Smooth muscle cell (in vitro differentiated cells): ENCODE measurements around the gene SCAMP2. TPM values are rescaled to one million over a fixed set of nuclear protein-coding genes. Genes with fewer than 3 reads are reported as not detected.

Experiments
- DNase-seq: peaks from one replicate; lab custom pipeline; 2025; ENCODE audit not compliant: unreplicated experiment; lab: John Stamatoyannopoulos, UW
- H2AFZ ChIP-seq: fragments of 200-600 bp; sonication (generic); 2 replicates; pipeline ENCODE4 v1.6.0; 2016; ENCODE audit warnings: antibody characterized with exemption, low read depth, mild to moderate bottlenecking
- H3F3A ChIP-seq: fragments of 200-600 bp; sonication (generic); 2 replicates; pipeline ENCODE4 v1.6.0; 2017; ENCODE audit warnings: antibody characterized with exemption, low read depth
- H3K27ac ChIP-seq: fragments of 200-600 bp; sonication (generic); 2 replicates; pipeline ENCODE4 v1.5.1; 2016; ENCODE audit warnings: low read depth, mild to moderate bottlenecking
- H3K27me3 ChIP-seq: fragments of 200-600 bp; sonication (generic); 2 replicates; pipeline ENCODE4 v1.6.1; 2016; ENCODE audit warnings: low read depth, mild to moderate bottlenecking
- H3K36me3 ChIP-seq: fragments of 200-600 bp; sonication (generic); 2 replicates; pipeline ENCODE4 v1.5.1; 2016; ENCODE audit warnings: low read depth
- H3K4me1 ChIP-seq: fragments of 200-600 bp; sonication (generic); 2 replicates; pipeline ENCODE4 v1.5.1; 2016; ENCODE audit warnings: low read depth
- H3K4me2 ChIP-seq: fragments of 200-600 bp; sonication (generic); 2 replicates; pipeline ENCODE4 v1.6.0; 2016; ENCODE audit warnings: mild to moderate bottlenecking
- H3K4me3 ChIP-seq: fragments of 200-600 bp; sonication (generic); 2 replicates; pipeline ENCODE4 v1.5.1; 2016; ENCODE audit warnings: mild to moderate bottlenecking
- H3K79me2 ChIP-seq: fragments of 200-600 bp; sonication (generic); 2 replicates; pipeline ENCODE4 v1.6.0; 2016; ENCODE audit warnings: low read depth, mild to moderate bottlenecking
- H3K9ac ChIP-seq: fragments of 200-600 bp; sonication (generic); 2 replicates; pipeline ENCODE4 v1.6.0; 2016; ENCODE audit warnings: low read depth
- H3K9me3 ChIP-seq: fragments of 200-600 bp; sonication (generic); replicated peaks from 2 replicates; pipeline ENCODE4 v1.5.1; 2016; ENCODE audit warnings: low read depth
- H4K20me1 ChIP-seq: fragments of 200-600 bp; sonication (generic); 2 replicates; pipeline ENCODE4 v1.6.0; 2016; ENCODE audit warnings: low read depth
- CTCF ChIP-seq: fragments of 200-600 bp; sonication (generic); IDR thresholded peaks from 2 replicates; pipeline ENCODE4 v1.5.1; 2017; ENCODE audit warnings: borderline replicate concordance, mild to moderate bottlenecking, antibody characterized with exemption; ENCODE audit not compliant: insufficient read depth, poor library complexity, severe bottlenecking
- WGBS: methylation state at CpG from one replicate; pipeline ENCODE4 v1.1.7; 2016; ENCODE audit warnings: low lambda C conversion rate; 5-methylcytosine and 5-hydroxymethylcytosine counted together
- polyA plus RNA-seq: library from polyadenylated mRNA; unstranded; fragments of >200 nt; fragmentation: Nextera tagmentation; extraction: Ambion mirVana; gene quantifications from 2 replicates; pipeline ENCODE4 v1.2.1, GENCODE V29; 2016
- total RNA-seq: library from RNA; depleted of rRNA; stranded (reverse); fragments of >200 nt; gene quantifications from 2 replicates; pipeline ENCODE4 v1.2.3, GENCODE V29; 2014

Gene SCAMP2
- total and polyA plus RNA-seq, 2 experiments from 2014 or later = 55.5 to 80.3 TPM

DNA sequence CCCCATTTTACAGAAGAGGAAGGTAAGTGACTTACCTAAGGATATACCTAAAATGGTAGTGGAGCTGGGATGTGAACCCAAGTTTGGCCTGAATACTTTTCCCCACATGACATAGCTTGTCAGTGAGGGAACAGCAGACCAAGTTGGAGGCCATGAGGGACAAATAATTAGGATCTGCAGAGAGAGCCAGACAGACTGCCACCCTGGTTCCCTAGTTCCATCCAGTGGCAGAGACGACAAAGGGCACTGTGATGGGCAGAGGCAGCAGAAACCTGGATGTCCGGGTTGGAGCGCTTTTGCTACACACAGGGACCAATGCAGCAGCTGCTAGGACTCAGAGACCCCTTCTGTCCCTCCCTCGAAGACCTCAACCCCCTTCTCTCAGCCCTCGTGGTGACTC, 45.6 kb downstream of the SCAMP2 start:
- TF ChIP-seq CTCF = no peak
- DNase-seq = no peak
- Histone ChIP-seq H3K9me3 (no peaks in the 10 kb centered on the region), H3K79me2 (no peaks in the 10 kb centered on the region), H3K4me2 (no peak overlapping the region), H3K36me3 (no peaks in the 10 kb centered on the region), H3K9ac (no peak overlapping the region), H3K27me3 (peaks cover 55% of the 10 kb centered on the region), H3K4me1 (peaks cover 3% of the 10 kb centered on the region), H2AFZ (no peak overlapping the region), H3K4me3 (no peak overlapping the region), H3F3A (no peaks in the 10 kb centered on the region), H3K27ac (no peak overlapping the region), H4K20me1 (no peaks in the 10 kb centered on the region)
- 73% methylated on average over 5 of the region's 5 CpGs for WGBS

DNA sequence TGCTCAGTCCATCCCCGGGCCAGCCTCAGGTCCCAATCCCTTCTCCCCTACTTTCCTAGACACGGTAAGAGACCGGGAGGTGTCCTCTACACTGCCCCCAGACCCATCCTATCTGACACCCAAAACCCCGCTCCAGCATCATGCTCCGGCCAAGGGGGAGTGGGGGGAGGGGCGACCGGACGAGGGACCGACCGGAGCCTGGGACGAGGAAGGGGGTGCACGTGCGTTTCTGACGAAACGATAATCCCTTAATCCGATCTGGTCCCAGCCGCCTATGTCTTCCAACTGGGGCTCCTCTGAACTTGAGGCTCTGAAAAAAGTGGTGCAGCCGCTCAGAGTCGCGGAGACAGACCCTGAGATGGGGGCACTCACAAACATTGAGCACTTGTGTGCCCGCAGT, 46.2 kb downstream of the SCAMP2 start:
- H3K9me3 ChIP-seq = no peaks in the 10 kb centered on the region
- H3K27me3 ChIP-seq = peaks cover 55% of the 10 kb centered on the region
- H3K4me2 ChIP-seq = no peak overlapping the region
- no peaks in the 10 kb centered on the region for H3K36me3 ChIP-seq
- H4K20me1 ChIP-seq = no peaks in the 10 kb centered on the region
- H3K9ac ChIP-seq = no peak overlapping the region
- H3K4me3 ChIP-seq = no peak overlapping the region
- no peak for DNase-seq
- H3F3A ChIP-seq = no peaks in the 10 kb centered on the region
- WGBS = 57% methylated on average over 15 of the region's 21 CpGs
- H3K79me2 ChIP-seq = no peaks in the 10 kb centered on the region
- H3K4me1 ChIP-seq = peaks cover 3% of the 10 kb centered on the region
- H2AFZ ChIP-seq = no peak overlapping the region
- TF ChIP-seq CTCF = no peak
- H3K27ac ChIP-seq = no peak overlapping the region

GRCh38 chr15:74826364-74826819, 46.8 kb downstream of the SCAMP2 start, which contains the start of gene CPLX3:
CPLX3 (plus strand) TSS chr15:74826627; CDS start chr15:74826704, 77 bp downstream.
- Histone ChIP-seq H3K4me2 (peak within 1 kb of the TSS; percentile 67), H3K36me3 (no peaks in the 10 kb centered on the region), H3F3A (no peaks in the 10 kb centered on the region), H3K9me3 (no peaks in the 10 kb centered on the region), H3K4me3 (no peak within 1 kb of the TSS), H2AFZ (no peak within 1 kb of the TSS), H3K27ac (no peak within 1 kb of the TSS), H3K4me1 (peaks cover 7% of the 10 kb centered on the region), H3K27me3 (peaks cover 55% of the 10 kb centered on the region), H3K79me2 (no peaks in the 10 kb centered on the region), H4K20me1 (no peaks in the 10 kb centered on the region), H3K9ac (no peak within 1 kb of the TSS)
- 11% methylated on average over 25 of the region's 44 CpGs for WGBS
- no peak for TF ChIP-seq CTCF
- DNase-seq = peak; percentile 8

DNA sequence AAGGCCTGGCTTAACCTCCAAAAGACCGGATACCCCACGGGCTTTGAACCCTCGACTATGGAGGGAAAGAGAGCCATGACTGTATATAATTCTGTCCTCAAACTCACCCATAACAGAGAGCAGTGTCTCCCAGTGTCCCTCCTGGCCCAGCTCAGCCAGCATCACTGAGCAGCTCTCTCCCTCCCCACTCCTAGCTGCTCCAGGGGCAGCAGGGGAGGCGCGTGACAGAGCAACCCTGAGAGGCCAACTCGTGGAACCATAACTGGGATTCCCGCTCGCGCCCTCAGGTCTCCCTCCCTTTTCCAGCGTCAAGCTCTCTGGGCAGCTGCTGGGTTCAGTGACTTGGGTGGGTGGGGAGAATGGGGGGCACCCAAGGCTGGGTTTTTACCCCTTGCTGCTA, 47.3 kb downstream of the SCAMP2 start:
- no peak for DNase-seq
- Histone ChIP-seq H3K79me2 (no peaks in the 10 kb centered on the region), H3K27me3 (peaks cover 55% of the 10 kb centered on the region), H2AFZ (no peak overlapping the region), H3K4me3 (no peak overlapping the region), H4K20me1 (no peaks in the 10 kb centered on the region), H3K27ac (no peak overlapping the region), H3K4me2 (no peak overlapping the region), H3K36me3 (no peaks in the 10 kb centered on the region), H3K9me3 (no peaks in the 10 kb centered on the region), H3F3A (no peaks in the 10 kb centered on the region), H3K9ac (no peak overlapping the region), H3K4me1 (peaks cover 12% of the 10 kb centered on the region)
- WGBS = 74% methylated on average over 9 of the region's 10 CpGs
- no peak for TF ChIP-seq CTCF
